GM23338 (cell line): Measurements from ENCODE around the gene TYSND1. TPM values are rescaled to one million over a fixed set of nuclear protein-coding genes. Genes with fewer than 3 reads are reported as not detected.

Experiments
- ATAC-seq: fragments of 200-7000 bp; cut with Tn5 transposase; 3 replicates; pipeline ENCODE4 v1.9.1; 2020
- DNase-seq: peaks from one replicate; pipeline ENCODE4 v3.0.0-alpha.2; 2015; ENCODE audit warnings: low spot score
- H2AFZ ChIP-seq: fragments of 200-600 bp; sonication (generic); 2 replicates; pipeline ENCODE4 v1.8.0; 2016; ENCODE audit warnings: antibody characterized with exemption, mild to moderate bottlenecking, moderate library complexity
- H3F3A ChIP-seq: fragments of 200-600 bp; sonication (generic); replicated peaks from 2 replicates; pipeline ENCODE4 v1.8.0; 2017; ENCODE audit warnings: antibody characterized with exemption, mixed run types, low read depth
- H3K27ac ChIP-seq: fragments of 200-600 bp; sonication (generic); 2 replicates; pipeline ENCODE4 v1.6.1; 2016; ENCODE audit warnings: low read depth
- H3K27me3 ChIP-seq: fragments of 200-600 bp; sonication (generic); 2 replicates; pipeline ENCODE4 v1.8.0; 2016; ENCODE audit warnings: mild to moderate bottlenecking, mixed run types, moderate library complexity; ENCODE audit not compliant: insufficient read depth
- H3K36me3 ChIP-seq: fragments of 200-600 bp; sonication (generic); 2 replicates; pipeline ENCODE4 v1.8.0; 2016; ENCODE audit warnings: mild to moderate bottlenecking; ENCODE audit not compliant: insufficient read depth
- H3K4me1 ChIP-seq: fragments of 200-600 bp; sonication (generic); 2 replicates; pipeline ENCODE4 v1.8.0; 2016; ENCODE audit warnings: mild to moderate bottlenecking, moderate library complexity; ENCODE audit not compliant: insufficient read depth
- H3K4me2 ChIP-seq: fragments of 200-600 bp; sonication (generic); 2 replicates; pipeline ENCODE4 v1.7.1; 2017; ENCODE audit warnings: mixed run types
- H3K4me3 ChIP-seq: fragments of 200-600 bp; sonication (generic); 2 replicates; pipeline ENCODE4 v1.6.1; 2016; ENCODE audit warnings: mixed run types
- H3K79me2 ChIP-seq: fragments of 200-600 bp; sonication (generic); replicated peaks from 2 replicates; pipeline ENCODE4 v1.8.0; 2017; ENCODE audit warnings: mild to moderate bottlenecking; ENCODE audit not compliant: insufficient read depth
- H3K9me2 ChIP-seq: fragments of 200-600 bp; sonication (generic); 2 replicates; pipeline ENCODE4 v1.8.0; 2017; ENCODE audit not compliant: insufficient read depth
- H4K20me1 ChIP-seq: fragments of 200-600 bp; sonication (generic); replicated peaks from 2 replicates; pipeline ENCODE4 v1.8.0; 2017; ENCODE audit warnings: mild to moderate bottlenecking; ENCODE audit not compliant: insufficient read depth
- H3K27ac Mint-ChIP-seq: 2 replicates; pipeline ENCODE4 v1.8.0; 2020; ENCODE audit warnings: inconsistent platforms, mild to moderate bottlenecking, moderate library complexity, mixed read lengths
- H3K27me3 Mint-ChIP-seq: 3 replicates; pipeline ENCODE4 v1.8.0; 2022; ENCODE audit warnings: low read depth, mild to moderate bottlenecking, moderate library complexity, mixed read lengths, inconsistent platforms; ENCODE audit not compliant: insufficient read depth, poor library complexity
- H3K36me3 Mint-ChIP-seq: 3 replicates; pipeline ENCODE4 v1.8.0; 2021; ENCODE audit warnings: low read depth, mild to moderate bottlenecking, inconsistent platforms, moderate library complexity, mixed read lengths
- H3K4me1 Mint-ChIP-seq: 3 replicates; pipeline ENCODE4 v1.8.0; 2020; ENCODE audit warnings: mild to moderate bottlenecking, inconsistent platforms, mixed read lengths
- H3K4me3 Mint-ChIP-seq: 3 replicates; pipeline ENCODE4 v1.8.0; 2021; ENCODE audit warnings: moderate library complexity, mild to moderate bottlenecking, inconsistent platforms, mixed read lengths
- H3K9me3 Mint-ChIP-seq: 3 replicates; pipeline ENCODE4 v1.8.0; 2020; ENCODE audit warnings: moderate library complexity, mild to moderate bottlenecking, inconsistent platforms, mixed read lengths
- EZH2 ChIP-seq: fragments of 200-600 bp; sonication (generic); IDR thresholded peaks from one replicate; pipeline ENCODE4 v1.8.0; 2017; ENCODE audit warnings: antibody characterized with exemption, mild to moderate bottlenecking, low read depth; ENCODE audit not compliant: unreplicated experiment
- JUNB ChIP-seq: IDR thresholded peaks from one replicate; pipeline ENCODE4 v1.6.1; 2016; ENCODE audit warnings: antibody characterized with exemption; ENCODE audit not compliant: unreplicated experiment
- NANOG ChIP-seq: IDR thresholded peaks from 2 replicates; pipeline ENCODE4 v1.6.1; 2016; ENCODE audit warnings: antibody characterized with exemption, borderline replicate concordance
- POLR2AphosphoS5 ChIP-seq: IDR thresholded peaks from 2 replicates; pipeline ENCODE4 v1.6.1; 2016; ENCODE audit warnings: antibody characterized with exemption, low read depth
- STAT1 ChIP-seq: IDR thresholded peaks from one replicate; pipeline ENCODE4 v1.6.1; 2016; ENCODE audit warnings: antibody characterized with exemption; ENCODE audit not compliant: unreplicated experiment
- ZNF114 ChIP-seq: fragments of 250-450 bp; sonication (Bioruptor Pico); IDR thresholded peaks from 2 replicates; pipeline ENCODE4 v1.5.0; 2020; ENCODE audit warnings: mild to moderate bottlenecking, moderate library complexity
- polyA plus RNA-seq: library from polyadenylated mRNA; unstranded; fragments of >200 nt; fragmentation: Nextera tagmentation; extraction: Ambion mirVana; gene quantifications from 2 replicates; pipeline ENCODE4 v1.2.1, GENCODE V29; 2016
- total RNA-seq: library from RNA; depleted of rRNA; stranded (reverse); fragments of >200 nt; shearing (Covaris generic); gene quantifications from 2 replicates; pipeline ENCODE4 v1.2.3, GENCODE V29; 2014
- TF ChIP-seq, protein P1 (sequence below): IDR thresholded peaks from 2 replicates; pipeline ENCODE4 v1.6.1; 2016; ENCODE audit warnings: antibody characterized with exemption
- TF ChIP-seq, protein P2 (sequence below): IDR thresholded peaks from one replicate; pipeline ENCODE4 v1.6.1; 2018; ENCODE audit warnings: antibody characterized with exemption; ENCODE audit not compliant: unreplicated experiment
- TF ChIP-seq, protein P3 (sequence below), 2 experiments: fragments of 200-600 bp in 1 of 2; sonication (generic) in 1 of 2; conservative IDR thresholded peaks; 2 replicates each; pipeline versions ENCODE4 v1.5.1 to v1.6.1; 2016 to 2017; ENCODE audit warnings: antibody characterized with exemption in 2 of 2, low read depth in 2 of 2, mild to moderate bottlenecking in 2 of 2, moderate library complexity in 1 of 2
- TF ChIP-seq, protein P4 (sequence below): fragments of 250-450 bp; sonication (Bioruptor Pico); IDR thresholded peaks from 2 replicates; pipeline ENCODE4 v1.5.0; 2020; ENCODE audit warnings: mild to moderate bottlenecking, moderate library complexity

Gene TYSND1
- total and polyA plus RNA-seq, 2 experiments from 2014 or later: 5.2 to 19.5 TPM

DNA sequence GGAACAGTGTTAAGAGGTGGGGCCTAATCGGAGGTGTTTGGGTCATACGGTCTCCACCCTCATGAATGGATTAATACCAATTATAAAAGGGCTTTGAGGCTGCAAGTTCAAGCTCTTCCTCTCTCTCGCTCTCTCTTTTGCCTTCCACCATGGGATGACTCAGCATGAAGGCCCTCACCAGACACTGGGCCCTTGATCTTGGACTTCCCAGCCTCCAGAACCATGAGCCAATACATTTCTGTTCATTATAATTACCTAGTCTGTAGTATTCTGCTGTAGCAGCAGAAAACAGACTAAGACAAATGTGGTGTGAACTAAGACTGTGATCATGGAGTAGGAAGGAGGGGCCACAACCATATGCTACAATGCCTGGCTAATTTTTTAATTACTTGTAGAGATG is 21.6 kb downstream of the TYSND1 start:
- H3K9me2 ChIP-seq: no peaks in the 10 kb centered on the region
- no peaks in the 10 kb centered on the region for H3F3A ChIP-seq
- DNase-seq (no peak), ATAC-seq (no peak)
- no peak overlapping the region for H3K27ac Mint-ChIP-seq
- H3K79me2 ChIP-seq: no peaks in the 10 kb centered on the region
- H3K4me2 ChIP-seq: no peak overlapping the region
- H4K20me1 ChIP-seq: no peaks in the 10 kb centered on the region; the same call in 1 of the 2 replicates
- TF ChIP-seq, protein P1, sequence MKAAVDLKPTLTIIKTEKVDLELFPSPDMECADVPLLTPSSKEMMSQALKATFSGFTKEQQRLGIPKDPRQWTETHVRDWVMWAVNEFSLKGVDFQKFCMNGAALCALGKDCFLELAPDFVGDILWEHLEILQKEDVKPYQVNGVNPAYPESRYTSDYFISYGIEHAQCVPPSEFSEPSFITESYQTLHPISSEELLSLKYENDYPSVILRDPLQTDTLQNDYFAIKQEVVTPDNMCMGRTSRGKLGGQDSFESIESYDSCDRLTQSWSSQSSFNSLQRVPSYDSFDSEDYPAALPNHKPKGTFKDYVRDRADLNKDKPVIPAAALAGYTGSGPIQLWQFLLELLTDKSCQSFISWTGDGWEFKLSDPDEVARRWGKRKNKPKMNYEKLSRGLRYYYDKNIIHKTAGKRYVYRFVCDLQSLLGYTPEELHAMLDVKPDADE: no peak
- TF ChIP-seq, protein P2, sequence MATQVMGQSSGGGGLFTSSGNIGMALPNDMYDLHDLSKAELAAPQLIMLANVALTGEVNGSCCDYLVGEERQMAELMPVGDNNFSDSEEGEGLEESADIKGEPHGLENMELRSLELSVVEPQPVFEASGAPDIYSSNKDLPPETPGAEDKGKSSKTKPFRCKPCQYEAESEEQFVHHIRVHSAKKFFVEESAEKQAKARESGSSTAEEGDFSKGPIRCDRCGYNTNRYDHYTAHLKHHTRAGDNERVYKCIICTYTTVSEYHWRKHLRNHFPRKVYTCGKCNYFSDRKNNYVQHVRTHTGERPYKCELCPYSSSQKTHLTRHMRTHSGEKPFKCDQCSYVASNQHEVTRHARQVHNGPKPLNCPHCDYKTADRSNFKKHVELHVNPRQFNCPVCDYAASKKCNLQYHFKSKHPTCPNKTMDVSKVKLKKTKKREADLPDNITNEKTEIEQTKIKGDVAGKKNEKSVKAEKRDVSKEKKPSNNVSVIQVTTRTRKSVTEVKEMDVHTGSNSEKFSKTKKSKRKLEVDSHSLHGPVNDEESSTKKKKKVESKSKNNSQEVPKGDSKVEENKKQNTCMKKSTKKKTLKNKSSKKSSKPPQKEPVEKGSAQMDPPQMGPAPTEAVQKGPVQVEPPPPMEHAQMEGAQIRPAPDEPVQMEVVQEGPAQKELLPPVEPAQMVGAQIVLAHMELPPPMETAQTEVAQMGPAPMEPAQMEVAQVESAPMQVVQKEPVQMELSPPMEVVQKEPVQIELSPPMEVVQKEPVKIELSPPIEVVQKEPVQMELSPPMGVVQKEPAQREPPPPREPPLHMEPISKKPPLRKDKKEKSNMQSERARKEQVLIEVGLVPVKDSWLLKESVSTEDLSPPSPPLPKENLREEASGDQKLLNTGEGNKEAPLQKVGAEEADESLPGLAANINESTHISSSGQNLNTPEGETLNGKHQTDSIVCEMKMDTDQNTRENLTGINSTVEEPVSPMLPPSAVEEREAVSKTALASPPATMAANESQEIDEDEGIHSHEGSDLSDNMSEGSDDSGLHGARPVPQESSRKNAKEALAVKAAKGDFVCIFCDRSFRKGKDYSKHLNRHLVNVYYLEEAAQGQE: no peak
- no peak for TF ChIP-seq ZNF114
- no peak for TF ChIP-seq STAT1
- TF ChIP-seq, protein P3, sequence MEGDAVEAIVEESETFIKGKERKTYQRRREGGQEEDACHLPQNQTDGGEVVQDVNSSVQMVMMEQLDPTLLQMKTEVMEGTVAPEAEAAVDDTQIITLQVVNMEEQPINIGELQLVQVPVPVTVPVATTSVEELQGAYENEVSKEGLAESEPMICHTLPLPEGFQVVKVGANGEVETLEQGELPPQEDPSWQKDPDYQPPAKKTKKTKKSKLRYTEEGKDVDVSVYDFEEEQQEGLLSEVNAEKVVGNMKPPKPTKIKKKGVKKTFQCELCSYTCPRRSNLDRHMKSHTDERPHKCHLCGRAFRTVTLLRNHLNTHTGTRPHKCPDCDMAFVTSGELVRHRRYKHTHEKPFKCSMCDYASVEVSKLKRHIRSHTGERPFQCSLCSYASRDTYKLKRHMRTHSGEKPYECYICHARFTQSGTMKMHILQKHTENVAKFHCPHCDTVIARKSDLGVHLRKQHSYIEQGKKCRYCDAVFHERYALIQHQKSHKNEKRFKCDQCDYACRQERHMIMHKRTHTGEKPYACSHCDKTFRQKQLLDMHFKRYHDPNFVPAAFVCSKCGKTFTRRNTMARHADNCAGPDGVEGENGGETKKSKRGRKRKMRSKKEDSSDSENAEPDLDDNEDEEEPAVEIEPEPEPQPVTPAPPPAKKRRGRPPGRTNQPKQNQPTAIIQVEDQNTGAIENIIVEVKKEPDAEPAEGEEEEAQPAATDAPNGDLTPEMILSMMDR (conservative IDR thresholded peaks at IDR 0.05; ENCODE audit: low read depth in 2 of 2): no peak
- no peak for TF ChIP-seq NANOG
- TF ChIP-seq EZH2: no peak
- no peak for TF ChIP-seq JUNB
- no peak for TF ChIP-seq POLR2AphosphoS5
- no peaks in the 10 kb centered on the region for H3K4me1 Mint-ChIP-seq
- H2AFZ ChIP-seq: no peak overlapping the region
- peaks cover 3% of the 10 kb centered on the region for H3K27me3 Mint-ChIP-seq
- no peak overlapping the region for H3K4me3 ChIP-seq
- H3K9me3 Mint-ChIP-seq: peaks cover 3% of the 10 kb centered on the region; the same call in 1 of the 3 replicates
- H3K36me3 Mint-ChIP-seq: peaks cover 3% of the 10 kb centered on the region; the same call in 1 of the 3 replicates
- H3K27ac ChIP-seq: no peak overlapping the region
- no peaks in the 10 kb centered on the region for H3K27me3 ChIP-seq
- no peaks in the 10 kb centered on the region for H3K36me3 ChIP-seq
- H3K4me3 Mint-ChIP-seq: no peak overlapping the region
- no peaks in the 10 kb centered on the region for H3K4me1 ChIP-seq

DNA sequence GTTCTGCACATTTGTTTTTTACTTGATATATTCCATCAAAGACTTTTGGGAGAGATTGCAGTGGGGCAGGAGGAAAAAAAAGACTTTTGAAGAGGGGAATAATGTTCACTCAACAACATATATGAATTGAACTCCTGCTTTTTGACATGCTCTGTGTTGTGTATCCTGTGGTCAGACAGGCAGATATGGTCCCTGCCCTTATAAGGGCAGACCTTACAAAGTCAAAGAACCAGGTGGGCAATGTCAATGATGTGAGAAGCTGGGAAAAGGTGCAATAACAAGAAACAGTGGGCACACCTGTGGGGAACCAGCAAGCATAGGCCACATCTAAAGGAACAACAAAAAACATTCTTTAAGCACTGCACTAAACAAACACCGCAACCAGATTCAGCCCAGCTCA is 22.1 kb downstream of the TYSND1 start:
- H3K27me3 ChIP-seq: no peaks in the 10 kb centered on the region
- no peak overlapping the region for H3K4me3 ChIP-seq
- no peak overlapping the region for H3K27ac ChIP-seq
- H3K4me3 Mint-ChIP-seq: no peak overlapping the region
- no peaks in the 10 kb centered on the region for H3K4me1 Mint-ChIP-seq
- H3K79me2 ChIP-seq: no peaks in the 10 kb centered on the region
- H3K36me3 ChIP-seq: no peaks in the 10 kb centered on the region
- DNase-seq (no peak), ATAC-seq (no peak)
- no peak overlapping the region for H3K27ac Mint-ChIP-seq
- no peaks in the 10 kb centered on the region for H3K4me1 ChIP-seq
- no peaks in the 10 kb centered on the region; the same call in 1 of the 2 replicates for H4K20me1 ChIP-seq
- no peak overlapping the region for H3K4me2 ChIP-seq
- peaks cover 3% of the 10 kb centered on the region; the same call in 1 of the 3 replicates for H3K9me3 Mint-ChIP-seq
- H3F3A ChIP-seq: no peaks in the 10 kb centered on the region
- H3K9me2 ChIP-seq: no peaks in the 10 kb centered on the region
- H3K27me3 Mint-ChIP-seq: peaks cover 3% of the 10 kb centered on the region
- peaks cover 3% of the 10 kb centered on the region; the same call in 1 of the 3 replicates for H3K36me3 Mint-ChIP-seq
- H2AFZ ChIP-seq: no peak overlapping the region
- TF ChIP-seq, protein P4, sequence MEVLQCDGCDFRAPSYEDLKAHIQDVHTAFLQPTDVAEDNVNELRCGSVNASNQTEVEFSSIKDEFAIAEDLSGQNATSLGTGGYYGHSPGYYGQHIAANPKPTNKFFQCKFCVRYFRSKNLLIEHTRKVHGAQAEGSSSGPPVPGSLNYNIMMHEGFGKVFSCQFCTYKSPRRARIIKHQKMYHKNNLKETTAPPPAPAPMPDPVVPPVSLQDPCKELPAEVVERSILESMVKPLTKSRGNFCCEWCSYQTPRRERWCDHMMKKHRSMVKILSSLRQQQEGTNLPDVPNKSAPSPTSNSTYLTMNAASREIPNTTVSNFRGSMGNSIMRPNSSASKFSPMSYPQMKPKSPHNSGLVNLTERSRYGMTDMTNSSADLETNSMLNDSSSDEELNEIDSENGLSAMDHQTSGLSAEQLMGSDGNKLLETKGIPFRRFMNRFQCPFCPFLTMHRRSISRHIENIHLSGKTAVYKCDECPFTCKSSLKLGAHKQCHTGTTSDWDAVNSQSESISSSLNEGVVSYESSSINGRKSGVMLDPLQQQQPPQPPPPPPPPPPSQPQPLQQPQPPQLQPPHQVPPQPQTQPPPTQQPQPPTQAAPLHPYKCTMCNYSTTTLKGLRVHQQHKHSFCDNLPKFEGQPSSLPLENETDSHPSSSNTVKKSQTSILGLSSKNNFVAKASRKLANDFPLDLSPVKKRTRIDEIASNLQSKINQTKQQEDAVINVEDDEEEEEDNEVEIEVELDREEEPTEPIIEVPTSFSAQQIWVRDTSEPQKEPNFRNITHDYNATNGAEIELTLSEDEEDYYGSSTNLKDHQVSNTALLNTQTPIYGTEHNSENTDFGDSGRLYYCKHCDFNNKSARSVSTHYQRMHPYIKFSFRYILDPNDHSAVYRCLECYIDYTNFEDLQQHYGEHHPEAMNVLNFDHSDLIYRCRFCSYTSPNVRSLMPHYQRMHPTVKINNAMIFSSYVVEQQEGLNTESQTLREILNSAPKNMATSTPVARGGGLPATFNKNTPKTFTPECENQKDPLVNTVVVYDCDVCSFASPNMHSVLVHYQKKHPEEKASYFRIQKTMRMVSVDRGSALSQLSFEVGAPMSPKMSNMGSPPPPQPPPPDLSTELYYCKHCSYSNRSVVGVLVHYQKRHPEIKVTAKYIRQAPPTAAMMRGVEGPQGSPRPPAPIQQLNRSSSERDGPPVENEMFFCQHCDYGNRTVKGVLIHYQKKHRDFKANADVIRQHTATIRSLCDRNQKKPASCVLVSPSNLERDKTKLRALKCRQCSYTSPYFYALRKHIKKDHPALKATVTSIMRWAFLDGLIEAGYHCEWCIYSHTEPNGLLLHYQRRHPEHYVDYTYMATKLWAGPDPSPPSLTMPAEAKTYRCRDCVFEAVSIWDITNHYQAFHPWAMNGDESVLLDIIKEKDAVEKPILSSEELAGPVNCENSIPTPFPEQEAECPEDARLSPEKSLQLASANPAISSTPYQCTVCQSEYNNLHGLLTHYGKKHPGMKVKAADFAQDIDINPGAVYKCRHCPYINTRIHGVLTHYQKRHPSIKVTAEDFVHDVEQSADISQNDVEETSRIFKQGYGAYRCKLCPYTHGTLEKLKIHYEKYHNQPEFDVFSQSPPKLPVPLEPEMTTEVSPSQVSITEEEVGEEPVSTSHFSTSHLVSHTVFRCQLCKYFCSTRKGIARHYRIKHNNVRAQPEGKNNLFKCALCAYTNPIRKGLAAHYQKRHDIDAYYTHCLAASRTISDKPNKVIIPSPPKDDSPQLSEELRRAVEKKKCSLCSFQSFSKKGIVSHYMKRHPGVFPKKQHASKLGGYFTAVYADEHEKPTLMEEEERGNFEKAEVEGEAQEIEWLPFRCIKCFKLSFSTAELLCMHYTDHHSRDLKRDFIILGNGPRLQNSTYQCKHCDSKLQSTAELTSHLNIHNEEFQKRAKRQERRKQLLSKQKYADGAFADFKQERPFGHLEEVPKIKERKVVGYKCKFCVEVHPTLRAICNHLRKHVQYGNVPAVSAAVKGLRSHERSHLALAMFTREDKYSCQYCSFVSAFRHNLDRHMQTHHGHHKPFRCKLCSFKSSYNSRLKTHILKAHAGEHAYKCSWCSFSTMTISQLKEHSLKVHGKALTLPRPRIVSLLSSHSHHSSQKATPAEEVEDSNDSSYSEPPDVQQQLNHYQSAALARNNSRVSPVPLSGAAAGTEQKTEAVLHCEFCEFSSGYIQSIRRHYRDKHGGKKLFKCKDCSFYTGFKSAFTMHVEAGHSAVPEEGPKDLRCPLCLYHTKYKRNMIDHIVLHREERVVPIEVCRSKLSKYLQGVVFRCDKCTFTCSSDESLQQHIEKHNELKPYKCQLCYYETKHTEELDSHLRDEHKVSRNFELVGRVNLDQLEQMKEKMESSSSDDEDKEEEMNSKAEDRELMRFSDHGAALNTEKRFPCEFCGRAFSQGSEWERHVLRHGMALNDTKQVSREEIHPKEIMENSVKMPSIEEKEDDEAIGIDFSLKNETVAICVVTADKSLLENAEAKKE (CRISPR knock-in tag): no peak
- TF ChIP-seq EZH2 (no peak), ZNF114 (no peak), NANOG (no peak)
